GM21576 (cell line): ENCODE results near the gene TDRD1.
A peak's percentile ranks its signal among the peaks of the same experiment; 100 is the strongest.

Experiments used
- ATAC-seq: cut with Tn5 transposase; IDR thresholded peaks from one replicate; pipeline ENCODE4 v1.9.1; 2021; ENCODE audit warnings: mild to moderate bottlenecking, moderate library complexity; ENCODE audit not compliant: unreplicated experiment

Gene TDRD1

GRCh38 chr10:114173921-114174694 is 5.0 kb upstream of the TDRD1 start, which contains the start of gene CCDC186:
TSS of gene CCDC186 (minus strand) at chr10:114174203. CDS start at chr10:114163268, 10,935 bp downstream.
- peak; percentile 99 for ATAC-seq

GRCh38 chr10:114174695-114175188 is 4.4 kb upstream of the TDRD1 start:
- peak; percentile 13 for ATAC-seq

DNA sequence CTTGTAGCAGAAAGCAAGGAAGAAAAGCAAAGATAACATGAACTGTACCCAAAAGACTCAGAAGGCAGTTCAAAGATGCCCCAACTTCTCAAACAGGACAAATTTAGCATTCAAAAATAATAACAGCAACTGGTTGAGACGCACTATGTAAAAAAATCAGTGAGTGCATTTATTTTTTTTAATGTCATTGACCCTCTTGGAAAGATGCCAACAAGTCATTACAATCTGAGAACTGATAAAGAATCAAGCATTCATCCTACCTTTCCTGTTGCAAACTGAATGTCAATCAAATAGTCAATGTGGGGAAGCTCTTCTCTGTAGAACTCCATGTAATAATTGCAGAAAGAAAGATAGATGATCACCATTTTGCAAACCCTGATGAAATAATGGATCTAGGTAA is 3.5 kb upstream of the TDRD1 start:
- no peak for ATAC-seq

DNA sequence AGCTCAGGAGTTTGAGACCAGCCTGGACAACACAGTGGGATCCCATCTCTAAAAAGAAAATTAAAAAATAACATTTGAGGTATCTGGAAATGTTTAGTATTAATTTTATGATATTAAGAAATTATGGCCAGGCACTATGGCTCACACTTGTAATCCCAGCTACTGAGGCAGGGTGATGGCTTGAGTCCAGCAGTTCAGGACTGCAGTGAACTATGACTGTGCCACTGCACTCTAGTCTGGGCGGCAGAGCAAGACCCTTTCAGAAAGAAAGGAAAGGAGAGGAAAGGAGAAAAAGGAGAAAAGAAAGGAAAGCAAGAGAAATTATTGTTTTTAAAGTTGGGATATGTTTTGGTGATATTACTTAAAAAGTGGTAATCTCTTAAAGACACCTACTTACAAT is 2.6 kb upstream of the TDRD1 start:
- ATAC-seq, result no peak

- ATAC-seq, result no peak
These were observed 594 bp downstream of the TDRD1 start for GRCh38 chr10:114179747-114180146.

- ATAC-seq, result no peak
These were observed 1.8 kb downstream of the TDRD1 start for GRCh38 chr10:114180937-114181336.

DNA sequence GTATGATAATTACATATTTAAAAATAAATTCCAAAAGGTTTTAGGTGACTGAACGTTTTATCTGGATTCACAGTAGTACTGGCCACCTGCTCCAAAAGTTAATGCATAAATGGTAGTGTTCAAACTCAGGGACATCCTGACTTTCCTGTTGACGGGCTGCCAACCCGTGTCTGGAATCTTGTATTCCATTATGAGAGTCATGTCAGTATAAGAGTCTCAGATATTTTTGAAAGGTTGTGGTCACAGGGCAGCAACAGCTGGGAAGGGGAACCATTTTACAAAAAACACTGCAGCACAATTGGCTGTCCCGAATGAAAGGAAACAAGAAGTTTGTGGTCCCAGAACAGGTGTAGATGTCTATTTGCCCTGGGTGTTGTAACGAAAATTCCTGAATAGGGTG is 2.8 kb downstream of the TDRD1 start:
- no peak for ATAC-seq

- no peak for ATAC-seq
These were observed 4.4 kb downstream of the TDRD1 start for GRCh38 chr10:114183563-114183962.

- no peak for ATAC-seq
These were observed 5.1 kb downstream of the TDRD1 start for GRCh38 chr10:114184276-114184675.

GRCh38 chr10:114188001-114188400 is 8.8 kb downstream of the TDRD1 start:
- ATAC-seq, result peak; percentile 80

GRCh38 chr10:114188900-114189299 is 9.7 kb downstream of the TDRD1 start:
- ATAC-seq, result no peak

- no peak for ATAC-seq
These were observed 10.5 kb downstream of the TDRD1 start for GRCh38 chr10:114189700-114190099.

- ATAC-seq, result peak; percentile 88
These were observed 15.9 kb downstream of the TDRD1 start for GRCh38 chr10:114195079-114195478.

DNA sequence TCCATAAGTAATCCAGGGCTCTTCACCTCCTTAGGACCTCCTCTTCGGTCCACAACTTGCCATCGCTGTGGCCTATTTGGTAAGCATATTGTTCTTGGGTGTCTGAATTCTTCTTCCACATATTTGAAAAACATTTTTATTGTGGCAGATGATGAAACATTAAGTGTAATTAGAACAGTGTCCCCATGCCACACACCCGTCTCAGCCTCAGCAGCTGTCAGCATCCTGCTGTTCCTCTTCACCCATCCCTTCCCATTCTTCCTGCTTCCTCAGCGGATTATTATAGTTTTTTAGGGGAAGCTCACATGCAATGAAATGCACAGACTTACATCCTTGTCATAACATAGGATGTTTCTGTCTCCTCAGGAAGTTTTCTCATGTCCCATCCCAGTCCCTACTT is 20.1 kb downstream of the TDRD1 start:
- no peak for ATAC-seq

GRCh38 chr10:114202812-114203211 is 23.7 kb downstream of the TDRD1 start:
- ATAC-seq, result no peak

- no peak for ATAC-seq
These were observed 27.7 kb downstream of the TDRD1 start for GRCh38 chr10:114206902-114207301.

DNA sequence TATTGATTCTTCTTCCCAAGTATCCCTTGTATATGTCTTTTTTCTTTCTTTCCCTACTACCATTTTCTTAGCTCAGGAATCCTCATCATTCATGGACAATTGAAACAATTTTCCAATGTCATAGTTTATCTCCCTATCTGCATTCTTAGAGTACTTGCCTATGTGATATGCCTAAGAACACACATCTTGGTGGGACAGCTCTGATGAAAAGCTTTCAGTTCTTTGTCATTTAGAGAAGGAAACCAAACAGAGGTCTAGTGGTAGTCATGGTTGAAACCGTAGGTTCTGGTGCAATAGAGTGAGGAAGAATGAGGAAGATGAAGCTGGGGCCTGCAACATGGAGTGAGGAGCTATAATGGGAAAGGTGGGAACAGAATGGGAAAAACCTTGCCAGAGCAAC is 28.2 kb downstream of the TDRD1 start:
- no peak for ATAC-seq

GRCh38 chr10:114208351-114208750 is 29.2 kb downstream of the TDRD1 start:
- ATAC-seq, result no peak

GRCh38 chr10:114212153-114212552 is 33.0 kb downstream of the TDRD1 start:
- no peak for ATAC-seq

DNA sequence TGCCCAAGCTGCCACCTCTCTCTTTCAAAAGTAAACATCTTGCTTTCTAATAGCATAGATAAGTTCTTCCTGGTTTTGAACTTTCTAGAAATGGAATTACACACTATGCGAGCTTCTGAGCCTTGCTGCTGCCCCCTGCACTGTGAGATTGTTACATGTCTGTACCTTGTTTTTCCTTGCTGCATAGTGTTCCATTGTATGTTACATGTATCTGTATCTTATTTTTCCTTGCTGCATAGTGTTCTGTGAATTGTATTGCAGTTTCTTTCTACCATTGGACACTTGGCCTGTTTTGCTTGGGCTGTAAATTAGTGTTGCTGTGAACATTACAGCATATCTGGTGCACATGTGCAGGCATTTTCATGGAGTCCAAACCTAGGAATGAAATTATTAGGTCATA is 35.9 kb downstream of the TDRD1 start:
- ATAC-seq, result no peak

DNA sequence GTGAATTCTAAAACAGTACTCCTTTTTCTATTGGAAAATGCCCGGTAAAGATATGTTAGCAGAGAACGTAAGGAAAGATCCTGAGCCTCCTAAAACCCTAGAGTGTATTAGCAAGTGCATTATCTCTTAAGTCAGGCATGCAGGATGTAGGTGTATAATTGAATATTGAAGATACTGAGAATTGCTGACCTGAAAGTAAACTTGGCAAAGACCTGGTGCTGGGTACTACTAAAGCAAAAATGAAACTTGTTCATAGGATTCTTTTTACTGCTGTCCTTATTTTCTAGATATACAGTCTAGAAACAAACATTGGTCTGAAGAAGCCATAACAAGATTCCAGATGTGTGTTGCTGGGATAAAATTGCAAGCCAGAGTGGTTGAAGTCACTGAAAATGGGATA is 41.1 kb downstream of the TDRD1 start:
- ATAC-seq, result no peak

GRCh38 chr10:114221235-114221634 is 42.1 kb downstream of the TDRD1 start:
- ATAC-seq, result no peak

GRCh38 chr10:114223066-114223465 is 43.9 kb downstream of the TDRD1 start:
- ATAC-seq, result no peak
